ENCODE data around the gene TMEM232.

Gene TMEM232

GRCh38 chr5:110477911-110478310, 248.6 kb downstream of the TMEM232 start:
- H3K4me1 ChIP-seq: peaks cover 0 to 36% (median 0%) of the 10 kb centered on the region in 4 donors
- intact Hi-C loops (cut with DNase I; ENCODE audit: low total_unique reads): no loop called here
- H3K27ac ChIP-seq: no peak overlapping the region
- H3K36me3 ChIP-seq: no peaks in the 10 kb centered on the region
- DNase-seq: no peak
- H3K27me3 ChIP-seq: no peaks in the 10 kb centered on the region
- no peak for TF ChIP-seq CTCF (IDR thresholded peaks at IDR 0.05)
- H3K4me3 ChIP-seq: no peak overlapping the region
- H3K9me3 ChIP-seq: peaks cover 0 to 9% (median 0%) of the 10 kb centered on the region in 3 donors

GRCh38 chr5:110476164-110476563, 250.3 kb downstream of the TMEM232 start:
- intact Hi-C loops (cut with DNase I; ENCODE audit: low total_unique reads): no loop called here
- no peak for DNase-seq

GRCh38 chr5:110475529-110475928, 250.9 kb downstream of the TMEM232 start:
- Histone ChIP-seq H3K9me3 (peaks cover 0 to 4% (median 2%) of the 10 kb centered on the region in 3 donors), H3K36me3 (no peaks in the 10 kb centered on the region), H3K27ac (no peak overlapping the region), H3K4me3 (no peak overlapping the region), H3K4me1 (peaks cover 0 to 36% (median 0%) of the 10 kb centered on the region in 4 donors), H3K27me3 (no peaks in the 10 kb centered on the region)
- no peak for DNase-seq
- no peak for TF ChIP-seq CTCF (IDR thresholded peaks at IDR 0.05)
- intact Hi-C loops (cut with DNase I; ENCODE audit: low total_unique reads): no loop called here

More at GRCh38 chr5:110476164-110476563, 250.3 kb downstream of the TMEM232 start:
- Histone ChIP-seq H3K27me3 (no peaks in the 10 kb centered on the region), H3K27ac (no peak overlapping the region), H3K4me1 (peaks cover 0 to 36% (median 0%) of the 10 kb centered on the region in 4 donors), H3K9me3 (no peaks in the 10 kb centered on the region), H3K4me3 (no peak overlapping the region), H3K36me3 (no peaks in the 10 kb centered on the region)
- no peak for TF ChIP-seq CTCF (IDR thresholded peaks at IDR 0.05)

- H3K4me3 ChIP-seq: no peak overlapping the region
- no peaks in the 10 kb centered on the region for H3K4me1 ChIP-seq
- DNase-seq: no peak
- intact Hi-C loops (cut with DNase I; ENCODE audit: low total_unique reads): no loop called here
- H3K9me3 ChIP-seq: peaks cover 0 to 15% (median 8%) of the 10 kb centered on the region in 3 donors
- no peaks in the 10 kb centered on the region for H3K27me3 ChIP-seq
- TF ChIP-seq CTCF (IDR thresholded peaks at IDR 0.05): no peak
- H3K36me3 ChIP-seq: no peaks in the 10 kb centered on the region
- no peak overlapping the region for H3K27ac ChIP-seq
These were observed 257.0 kb downstream of the TMEM232 start for GRCh38 chr5:110469486-110469885.

- Histone ChIP-seq H3K4me1 (no peaks in the 10 kb centered on the region), H3K27ac (no peak overlapping the region), H3K4me3 (no peak overlapping the region), H3K27me3 (no peaks in the 10 kb centered on the region), H3K9me3 (no peaks in the 10 kb centered on the region), H3K36me3 (no peaks in the 10 kb centered on the region)
- TF ChIP-seq CTCF (IDR thresholded peaks at IDR 0.05): no peak
- no peak for DNase-seq
- intact Hi-C loops (cut with DNase I; ENCODE audit: low total_unique reads): no loop called here
These were observed 263.4 kb downstream of the TMEM232 start for GRCh38 chr5:110463106-110463505.

GRCh38 chr5:110460837-110461236, 265.6 kb downstream of the TMEM232 start:
- no peaks in the 10 kb centered on the region for H3K4me1 ChIP-seq
- no peak overlapping the region for H3K4me3 ChIP-seq
- no peaks in the 10 kb centered on the region for H3K27me3 ChIP-seq
- no peaks in the 10 kb centered on the region for H3K9me3 ChIP-seq
- no peak for DNase-seq
- no peaks in the 10 kb centered on the region for H3K36me3 ChIP-seq
- no peak for TF ChIP-seq CTCF (IDR thresholded peaks at IDR 0.05)
- intact Hi-C loops (cut with DNase I; ENCODE audit: low total_unique reads): no loop called here
- no peak overlapping the region for H3K27ac ChIP-seq
